GM21786 (cell line): Measurements from ENCODE around the gene BARX2.

Source experiments
- ATAC-seq: cut with Tn5 transposase; IDR thresholded peaks from one replicate; pipeline ENCODE4 v1.9.1; 2021; ENCODE audit not compliant: unreplicated experiment

BARX2 gene

DNA sequence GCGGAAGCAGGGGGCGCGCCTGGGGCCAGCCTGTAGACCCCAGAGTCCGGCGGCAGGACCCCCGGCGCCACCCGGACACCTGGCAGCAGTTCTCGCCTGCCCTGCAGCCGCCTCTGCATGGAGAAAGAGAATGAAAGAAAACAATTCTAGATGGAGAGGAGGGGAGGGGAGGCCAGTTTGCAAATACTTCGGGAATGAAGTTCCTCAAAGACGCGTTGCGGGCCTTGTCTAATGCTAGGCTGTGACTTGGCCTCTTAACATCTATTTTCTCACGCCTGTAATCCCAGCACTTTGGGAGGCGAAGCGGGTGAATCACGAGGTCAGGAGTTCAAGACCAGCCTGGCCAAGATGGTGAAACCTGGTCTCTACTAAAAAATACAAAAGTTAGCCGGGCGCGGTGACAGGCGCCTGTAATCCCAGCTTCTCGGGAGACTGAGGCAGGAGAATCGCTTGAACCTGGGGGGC is 2.1 kb upstream of the BARX2 start:
- no peak for ATAC-seq

DNA sequence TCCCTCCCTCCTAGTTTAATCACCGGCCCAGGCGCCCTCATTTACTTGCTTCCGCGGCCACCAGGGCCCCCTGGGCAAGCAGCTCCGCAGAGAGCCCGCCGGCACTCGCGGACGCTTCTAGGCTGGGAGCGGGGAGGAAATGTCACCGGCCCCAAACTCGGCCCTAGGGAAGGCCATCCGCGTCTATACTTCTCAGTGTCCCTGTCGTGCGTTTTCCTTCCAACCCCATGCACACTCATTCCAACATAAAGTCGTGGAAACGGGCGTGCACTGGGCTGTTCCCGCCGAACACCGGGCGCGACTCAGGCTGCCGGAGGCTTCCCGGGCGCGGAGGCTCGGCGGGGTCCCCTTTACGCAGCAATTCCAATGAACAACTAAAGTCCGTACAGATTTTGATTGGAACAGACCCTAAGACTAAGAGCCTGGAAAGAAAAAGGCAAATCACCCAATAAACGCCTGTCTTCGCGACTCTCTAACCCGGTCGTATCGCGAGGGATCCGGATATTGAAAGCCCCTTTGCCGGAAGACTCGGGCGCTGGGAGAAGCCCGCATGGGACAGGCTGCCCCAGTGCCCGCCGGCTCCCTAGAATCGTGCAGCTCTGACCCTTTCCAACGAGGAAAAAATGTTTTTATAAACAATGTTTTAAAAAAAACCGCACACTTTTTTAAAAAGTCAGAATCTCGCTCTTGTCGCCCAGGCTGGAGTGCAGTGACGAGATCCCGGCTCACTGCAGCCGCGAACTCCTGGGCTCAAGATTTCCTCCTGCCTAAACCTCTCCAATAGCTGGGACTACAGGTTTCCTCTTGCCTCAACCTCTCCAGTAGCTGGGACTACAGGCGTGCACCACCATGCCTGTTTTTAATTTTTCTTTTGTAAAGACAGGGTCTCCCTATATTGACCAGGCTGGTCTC is 1.3 kb upstream of the BARX2 start:
- ATAC-seq = no peak

DNA sequence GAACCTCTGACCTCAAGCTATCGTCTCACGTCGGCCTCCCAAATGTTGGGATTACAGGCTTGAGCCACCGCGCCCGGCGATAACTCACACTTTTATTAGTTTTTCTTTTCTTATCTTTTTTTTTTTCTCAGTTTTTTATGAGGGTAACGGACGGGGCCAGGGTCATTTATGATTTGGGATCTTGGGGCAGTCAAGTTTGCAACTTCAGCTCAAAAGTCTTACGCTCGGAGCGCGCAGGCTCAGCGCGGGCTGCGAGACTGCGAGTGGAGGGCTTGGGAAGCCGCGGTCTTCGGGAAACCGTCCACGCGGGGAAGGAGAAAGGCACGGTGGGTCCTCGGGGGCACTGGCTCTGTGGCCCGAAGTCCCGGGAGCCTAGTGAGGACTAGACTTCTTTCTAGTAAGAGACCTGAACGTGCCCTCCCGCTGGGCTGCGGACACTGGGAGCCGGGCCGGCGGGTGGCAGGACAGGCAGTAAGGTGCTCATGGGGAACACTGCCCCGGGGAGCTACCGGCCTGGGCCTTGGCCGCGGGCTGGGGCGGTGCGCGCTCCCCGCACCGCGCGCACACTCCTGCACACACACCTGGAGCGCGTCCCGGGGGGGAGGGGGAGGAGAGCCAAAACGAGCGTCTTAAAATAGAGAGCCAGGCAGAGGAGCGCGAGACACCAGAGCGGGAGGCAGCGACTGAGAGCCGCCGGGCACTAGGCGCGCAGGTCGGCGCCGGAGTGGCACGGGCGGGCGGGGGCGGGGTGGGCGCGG is 476 bp upstream of the BARX2 start:
- no peak for ATAC-seq

DNA sequence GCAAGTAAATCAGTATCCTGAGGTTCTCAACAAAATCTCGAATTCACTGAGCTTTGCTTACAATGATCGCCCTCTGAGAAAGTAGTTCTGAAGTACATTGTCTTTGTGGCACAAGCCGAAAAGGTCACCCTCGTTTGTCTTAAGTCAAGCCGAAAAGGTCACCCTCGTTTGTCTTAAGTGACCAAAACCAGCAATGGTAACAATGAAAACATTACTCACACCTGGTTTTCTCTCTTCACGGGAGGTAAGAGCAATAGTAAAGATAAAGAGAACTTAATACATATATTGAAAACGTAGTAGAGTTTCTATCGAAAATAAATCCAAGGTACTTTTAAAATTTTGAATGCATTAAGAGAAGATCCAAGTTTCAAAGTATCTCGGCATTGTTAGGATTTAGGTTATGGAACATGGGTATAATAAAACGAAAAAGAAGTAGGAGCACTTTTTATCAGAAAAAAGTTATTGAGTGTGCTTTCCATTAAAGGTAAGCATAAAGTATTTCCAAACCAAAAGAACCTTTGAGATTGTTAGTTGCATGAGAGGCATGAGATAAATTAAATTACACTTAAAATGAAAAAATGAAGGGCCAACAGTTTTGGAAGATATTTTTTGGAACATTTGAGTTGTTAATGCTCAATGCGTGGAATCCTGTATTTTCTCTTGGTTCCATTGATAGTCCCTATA is 1.2 kb downstream of the BARX2 start:
- no peak for ATAC-seq

DNA sequence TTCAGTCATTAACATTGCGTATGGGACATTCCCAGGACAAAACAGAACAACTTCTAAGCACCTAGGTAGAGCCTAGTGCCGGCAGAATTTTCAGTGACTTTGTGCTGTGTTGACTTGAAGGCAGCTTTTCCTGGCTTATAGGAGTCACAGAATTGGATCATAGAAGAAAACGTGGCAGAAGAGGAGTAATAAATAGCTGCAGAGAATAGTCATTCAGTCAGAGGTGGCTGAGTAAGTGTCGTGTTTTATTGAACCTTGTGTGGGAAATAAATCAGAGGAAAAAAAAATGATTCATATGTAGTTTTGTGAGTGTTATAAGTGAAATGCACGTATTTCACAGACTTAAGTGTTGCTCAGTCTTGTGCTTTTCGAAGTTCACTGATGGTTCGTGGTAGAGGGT is 2.1 kb downstream of the BARX2 start:
- ATAC-seq = no peak

DNA sequence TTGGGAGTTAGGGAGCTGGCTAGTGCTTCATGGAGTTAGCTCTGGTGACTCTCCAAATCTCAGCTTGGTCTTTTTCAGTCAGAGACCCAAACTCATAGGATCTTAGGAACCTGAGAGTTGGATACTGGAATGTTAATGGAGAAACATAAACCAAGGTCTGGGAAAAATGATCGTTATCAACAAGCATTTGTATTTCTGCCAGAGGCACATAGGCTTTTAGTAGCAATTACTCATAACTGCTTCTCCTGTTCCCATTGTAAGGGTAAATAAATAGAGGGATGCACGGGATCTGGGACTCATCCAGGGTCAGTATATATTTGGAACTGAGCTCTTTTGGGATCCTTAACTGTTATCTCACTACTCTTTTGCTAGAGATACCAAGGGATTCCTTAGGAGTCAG is 4.8 kb downstream of the BARX2 start:
- no peak for ATAC-seq

DNA sequence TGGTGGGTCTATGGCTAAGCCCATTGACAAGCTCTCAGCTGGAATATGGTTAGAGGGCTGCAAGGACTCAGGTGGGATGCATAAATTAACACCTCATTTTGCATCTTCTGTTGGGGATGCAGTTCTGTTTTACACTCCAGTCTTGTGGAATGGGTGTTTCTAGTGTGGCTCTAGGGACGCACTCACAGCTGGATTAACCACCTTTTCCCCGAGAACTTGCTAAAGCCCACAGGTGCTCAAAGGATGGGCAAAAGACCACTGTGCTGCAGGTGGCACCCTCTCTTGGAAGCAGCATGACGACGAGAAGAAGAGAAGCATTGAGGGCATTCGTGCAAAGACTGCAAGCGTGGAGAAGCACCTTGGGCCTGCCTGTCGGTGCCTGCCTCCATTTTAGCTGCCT is 6.9 kb downstream of the BARX2 start:
- no peak for ATAC-seq

DNA sequence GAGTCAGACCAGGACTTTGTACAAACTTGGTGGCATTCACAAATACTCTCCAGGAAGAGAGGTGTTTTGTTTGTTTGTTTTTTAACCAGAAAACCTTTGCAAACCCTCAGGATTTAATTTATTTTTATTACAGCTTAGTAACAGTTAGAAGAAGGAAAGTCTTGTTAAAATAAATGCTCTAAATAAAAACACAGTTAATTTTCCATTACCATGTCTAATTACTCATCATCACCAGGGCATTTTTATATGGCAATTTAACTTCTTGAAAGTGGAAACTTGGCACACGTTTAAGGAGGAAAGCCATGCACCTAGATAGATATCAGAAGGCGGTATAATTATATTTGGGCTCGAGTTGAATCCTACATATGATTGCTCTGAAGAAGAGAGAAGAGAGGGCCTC is 7.4 kb downstream of the BARX2 start:
- ATAC-seq = no peak

DNA sequence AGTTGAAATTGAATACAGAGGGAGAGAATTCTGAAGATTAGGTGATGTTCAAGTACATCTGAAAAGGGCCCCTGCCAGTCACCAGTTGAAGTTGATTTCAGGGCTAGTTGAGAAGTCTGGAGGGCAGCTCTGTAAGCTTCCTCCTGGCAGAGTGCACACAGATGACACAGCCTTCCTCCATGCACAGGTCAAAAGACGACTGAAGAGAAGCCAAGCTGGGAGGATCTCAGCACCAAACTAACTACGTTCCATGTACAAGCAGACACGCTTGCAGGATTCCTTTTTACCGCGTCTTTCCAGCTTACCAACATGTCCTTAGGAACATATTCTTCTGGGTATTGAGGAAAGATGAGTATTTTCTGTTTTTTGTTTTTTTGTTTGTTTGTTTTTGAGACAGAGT is 7.9 kb downstream of the BARX2 start:
- no peak for ATAC-seq

DNA sequence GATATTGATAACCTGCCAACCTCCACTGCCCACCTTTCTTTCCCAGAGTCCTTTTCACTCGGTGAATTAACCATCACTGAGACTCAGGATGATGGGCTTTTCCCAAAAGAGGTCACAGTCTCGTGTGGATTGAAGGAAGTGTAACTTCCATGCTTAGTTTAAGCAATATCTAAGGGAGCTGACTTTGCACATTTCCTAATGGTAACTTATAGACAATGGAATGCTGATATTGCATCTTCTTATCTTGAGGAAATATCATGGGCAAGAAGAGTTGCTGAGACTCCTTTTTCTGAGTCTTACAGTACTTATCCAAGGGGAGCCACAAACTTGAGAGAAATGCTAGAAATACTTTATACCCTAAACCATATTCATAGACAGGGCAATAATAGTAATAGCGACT is 8.8 kb downstream of the BARX2 start:
- ATAC-seq = no peak

DNA sequence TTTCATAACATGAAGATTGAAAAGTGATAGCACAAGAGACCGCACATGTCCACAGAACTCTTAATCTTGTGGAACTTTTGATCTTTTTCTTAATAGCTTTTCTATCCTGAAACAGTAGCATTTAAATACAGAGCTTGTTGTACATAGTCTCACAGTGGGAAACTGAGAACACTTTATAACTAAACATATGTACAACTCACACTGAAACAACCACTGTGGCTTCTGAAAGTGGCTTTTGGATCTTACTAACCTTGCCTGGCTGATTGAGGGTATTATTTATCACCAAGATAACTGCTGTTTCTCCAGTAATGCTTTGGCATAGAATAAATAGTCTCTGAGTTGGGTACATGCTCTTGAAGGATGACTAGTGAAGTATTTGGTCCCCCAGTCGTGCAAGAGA is 10.2 kb downstream of the BARX2 start:
- ATAC-seq = no peak

DNA sequence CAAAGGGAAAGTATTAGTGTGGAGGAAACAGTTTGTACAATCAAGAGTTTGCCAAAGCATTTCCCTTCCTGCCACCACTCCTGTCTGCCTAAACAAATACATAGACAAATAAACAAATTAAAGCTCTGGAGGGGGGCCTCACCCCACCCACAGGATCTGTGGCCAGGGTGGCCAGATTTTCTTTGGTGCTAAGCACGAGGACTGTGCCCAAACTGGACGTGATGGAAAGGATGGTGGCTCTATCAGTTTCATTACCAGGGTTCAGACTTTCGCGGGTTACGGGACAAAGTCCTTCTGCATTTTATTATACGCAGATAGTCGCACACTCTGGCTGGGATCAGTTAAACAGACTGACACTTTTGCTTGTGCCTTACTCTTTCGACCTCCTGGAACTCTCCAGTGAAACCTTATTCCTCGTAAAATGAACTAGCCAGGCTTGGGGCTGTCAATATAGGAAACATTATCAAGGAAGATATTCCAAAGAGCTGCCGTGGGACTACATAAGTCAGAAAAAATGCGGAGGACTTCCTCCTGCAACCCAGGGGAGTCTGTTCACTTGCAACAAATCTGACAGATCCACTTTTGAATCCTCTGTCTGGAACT is 11.2 kb downstream of the BARX2 start:
- no peak for ATAC-seq

DNA sequence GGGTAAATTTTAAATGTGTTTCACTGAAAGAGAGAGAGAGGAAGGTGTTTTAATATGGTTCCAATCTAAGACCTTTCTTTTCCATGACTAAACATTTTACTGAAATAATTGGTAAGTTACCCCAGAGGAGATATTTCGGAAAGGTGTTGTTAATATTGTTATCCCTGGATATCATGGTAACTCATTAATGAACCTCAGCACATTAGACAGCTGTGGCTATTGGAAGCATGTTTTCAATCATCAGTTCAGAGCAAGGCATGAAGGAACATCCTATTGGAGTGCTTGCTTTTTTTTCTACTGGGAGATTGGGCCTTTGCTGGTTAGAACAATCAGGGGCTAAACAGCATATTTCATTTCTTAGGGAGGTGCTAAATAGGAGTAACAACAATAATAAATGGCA is 11.8 kb downstream of the BARX2 start:
- no peak for ATAC-seq

DNA sequence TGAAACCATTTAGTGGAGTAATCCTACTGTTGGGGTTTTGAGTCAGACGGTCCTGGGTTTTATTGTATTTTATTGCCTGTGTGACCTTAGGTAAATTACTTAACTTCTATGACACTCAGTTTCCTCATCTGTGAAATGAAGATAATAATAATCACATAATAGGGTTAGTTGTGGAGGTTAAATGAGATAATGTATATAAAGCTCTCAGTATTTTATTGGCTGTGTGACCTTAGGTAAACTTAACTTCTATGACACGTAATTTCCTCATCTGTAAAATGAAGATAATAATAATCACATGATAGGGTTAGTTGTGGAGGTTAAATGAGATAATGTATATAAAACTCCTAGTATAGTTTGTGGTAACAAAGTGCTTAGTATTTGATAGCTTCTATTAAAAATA is 13.2 kb downstream of the BARX2 start:
- no peak for ATAC-seq

DNA sequence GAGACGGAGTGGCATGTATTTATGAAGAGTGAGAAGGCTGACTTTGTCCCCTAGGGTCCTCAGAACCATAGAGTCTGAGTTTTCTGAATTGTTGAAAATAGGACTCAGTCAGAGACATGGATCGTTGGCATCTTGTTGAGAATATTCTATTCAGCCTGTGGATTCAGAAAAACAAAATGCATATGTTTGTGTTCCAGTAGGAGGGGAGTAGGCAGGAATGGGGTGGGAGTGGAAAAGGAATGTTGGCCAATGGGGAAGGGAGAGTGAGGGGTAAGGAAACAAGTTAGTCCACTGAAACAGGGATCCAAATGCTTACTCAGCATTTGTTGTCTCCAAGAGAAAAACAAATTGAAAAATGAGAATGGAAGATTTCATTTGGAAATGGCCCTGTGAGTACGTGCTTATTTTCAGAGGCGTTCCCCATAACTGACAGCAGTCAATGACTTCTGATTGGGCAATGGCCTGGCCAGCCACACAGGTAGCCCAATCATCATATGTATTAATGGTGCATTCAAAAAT is 14.7 kb downstream of the BARX2 start:
- ATAC-seq = no peak

DNA sequence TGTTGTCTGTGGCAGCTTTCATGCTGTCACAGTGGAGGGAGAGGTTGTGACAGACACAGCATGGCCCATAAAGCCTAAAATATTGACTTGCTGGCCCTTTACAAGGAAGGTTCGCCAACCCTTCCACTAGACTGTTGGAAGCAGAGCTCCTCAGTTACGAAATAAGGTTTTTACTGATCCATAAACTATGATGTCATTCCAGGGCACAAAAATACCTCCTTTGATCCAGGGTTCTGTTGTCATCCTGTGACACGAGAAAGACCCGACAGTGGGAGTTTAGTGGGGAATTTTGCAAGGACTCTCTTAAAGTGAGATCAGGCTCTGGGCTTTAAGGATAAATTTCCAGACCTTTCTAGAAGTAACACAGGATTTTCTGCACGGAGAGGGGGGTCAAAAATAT is 15.7 kb downstream of the BARX2 start:
- no peak for ATAC-seq

DNA sequence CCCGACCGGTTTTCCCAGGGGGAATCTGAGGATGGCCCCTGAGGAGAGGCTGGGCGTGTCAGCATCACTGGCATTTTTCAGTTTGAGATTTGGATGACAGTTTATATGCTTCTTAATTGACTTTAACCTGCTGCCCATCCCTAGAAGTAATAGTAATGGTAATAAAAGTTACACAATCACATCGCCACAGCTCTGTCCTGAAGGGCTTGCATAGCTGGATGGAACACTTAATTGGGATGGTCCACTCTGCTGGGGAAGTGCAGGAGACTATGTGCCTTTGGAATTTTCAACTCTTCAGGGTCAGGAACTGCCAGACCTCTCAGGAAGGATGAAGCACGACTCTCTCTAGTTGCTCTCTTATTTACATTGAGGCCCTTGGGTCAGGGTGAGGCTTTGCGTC is 16.2 kb downstream of the BARX2 start:
- no peak for ATAC-seq

DNA sequence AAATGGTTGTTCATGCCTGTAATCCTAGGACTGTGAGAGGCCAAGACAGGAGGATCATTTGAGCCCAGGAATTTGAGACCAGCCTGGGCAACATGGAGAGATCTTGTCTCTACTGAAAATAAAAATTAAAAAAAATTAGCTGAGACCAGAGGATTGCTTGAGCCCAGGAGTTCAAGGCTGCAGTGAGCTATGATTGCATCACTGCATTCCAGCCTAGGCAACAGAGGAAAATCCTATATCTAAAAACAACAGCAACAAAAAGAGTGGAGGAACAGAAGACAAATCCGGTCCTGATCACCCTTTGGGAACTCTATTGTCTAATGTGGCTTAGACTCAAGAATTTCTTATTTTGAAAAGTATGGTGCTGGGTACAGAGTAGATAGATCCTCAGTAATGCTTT is 17.3 kb downstream of the BARX2 start:
- ATAC-seq = no peak

DNA sequence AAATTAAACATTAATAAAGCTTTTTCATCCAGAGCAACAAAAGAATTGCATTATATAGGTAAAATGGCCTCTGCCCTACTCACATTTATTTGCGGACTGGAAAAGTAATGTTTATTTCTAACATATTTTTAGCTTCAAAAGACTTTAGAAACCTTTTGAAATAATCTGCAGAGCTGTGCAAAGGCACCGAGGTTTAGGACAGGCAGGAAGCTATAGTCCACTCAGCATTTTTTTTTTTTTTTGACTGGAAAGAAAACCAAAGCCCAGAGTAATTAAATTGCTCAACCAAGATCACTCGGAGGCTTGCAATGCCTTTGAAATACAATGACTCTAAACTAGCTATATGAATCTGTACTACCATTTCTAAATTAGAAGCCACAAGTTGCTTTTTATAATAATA is 19.1 kb downstream of the BARX2 start:
- ATAC-seq = no peak

DNA sequence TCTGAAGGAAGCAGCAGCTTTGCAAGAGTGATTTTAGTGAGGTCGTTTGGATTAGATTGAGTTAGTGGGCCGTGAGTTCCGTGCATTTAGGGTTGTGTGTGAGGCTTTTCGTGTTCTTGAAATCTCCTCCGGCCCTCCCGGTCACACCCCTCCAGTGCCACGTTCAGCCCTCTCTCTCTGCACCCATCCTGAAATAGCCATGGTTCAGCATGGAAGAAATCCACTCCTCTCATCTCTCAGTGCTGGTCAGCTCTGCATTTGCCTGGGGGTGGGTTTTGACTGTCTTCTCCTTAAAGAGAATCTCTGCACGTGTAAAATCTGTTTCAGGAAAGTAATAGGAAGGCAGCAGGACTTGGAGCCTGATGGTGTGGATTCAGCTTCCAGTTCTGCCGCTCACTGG is 19.8 kb downstream of the BARX2 start:
- no peak for ATAC-seq

DNA sequence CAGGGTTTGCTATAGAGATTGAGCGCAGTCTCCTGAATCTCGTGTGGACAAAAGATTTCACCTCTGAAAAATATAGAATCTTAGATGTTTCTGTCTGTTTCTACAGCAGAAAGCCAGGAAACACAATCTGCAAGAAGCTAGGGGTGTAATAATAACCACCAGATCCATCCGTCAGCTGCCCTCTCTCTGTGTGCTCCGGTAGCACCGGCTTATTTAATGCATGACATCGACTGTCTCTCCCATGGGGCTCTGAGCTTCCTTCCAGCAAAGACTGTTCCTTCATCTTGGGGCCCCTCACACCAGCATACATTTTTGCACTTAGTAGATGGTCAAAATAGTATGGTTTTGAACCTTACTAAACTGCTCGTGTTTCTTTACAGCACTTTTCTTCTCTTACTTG is 20.2 kb downstream of the BARX2 start:
- no peak for ATAC-seq
